GM19395 (cell line): ENCODE results near the gene PDCD1.
"Not testable (repeated sequence)": the region's sequence is repeated elsewhere in the genome, so short reads cannot be mapped to it uniquely, and the experiment has no call there.

Experiments
- ATAC-seq: cut with Tn5 transposase; IDR thresholded peaks from one replicate; pipeline ENCODE4 v1.9.1; 2021; ENCODE audit warnings: mild to moderate bottlenecking, moderate library complexity; ENCODE audit not compliant: unreplicated experiment

PDCD1 gene

GRCh38 chr2:241879326-241879725 lies 20.6 kb upstream of the PDCD1 start:
- no peak for ATAC-seq

GRCh38 chr2:241877989-241878970 lies 19.6 kb upstream of the PDCD1 start:
- no peak for ATAC-seq

GRCh38 chr2:241877197-241877685 lies 18.5 kb upstream of the PDCD1 start:
- ATAC-seq: no peak

- no peak for ATAC-seq
Measured at GRCh38 chr2:241876528-241877196, 18.0 kb upstream of the PDCD1 start.

GRCh38 chr2:241875754-241876527 lies 17.2 kb upstream of the PDCD1 start:
- ATAC-seq: not testable (repeated sequence)

- ATAC-seq: no peak
Measured at GRCh38 chr2:241874277-241874925, 15.7 kb upstream of the PDCD1 start.

- no peak for ATAC-seq
Measured at GRCh38 chr2:241873803-241874110, 15.1 kb upstream of the PDCD1 start.

- no peak for ATAC-seq
Measured at GRCh38 chr2:241873081-241873802, 14.5 kb upstream of the PDCD1 start.

- ATAC-seq: no peak
Measured at GRCh38 chr2:241872313-241872642, 13.6 kb upstream of the PDCD1 start.

- ATAC-seq: no peak
Measured at GRCh38 chr2:241871538-241872312, 13.0 kb upstream of the PDCD1 start.

- ATAC-seq: no peak
Measured at GRCh38 chr2:241870611-241871537, 12.2 kb upstream of the PDCD1 start.

- ATAC-seq: no peak
Measured at GRCh38 chr2:241870081-241870541, 11.4 kb upstream of the PDCD1 start.

- no peak for ATAC-seq
Measured at GRCh38 chr2:241869087-241869961, 10.6 kb upstream of the PDCD1 start, which contains the start of gene RTP5. RTP5 (plus strand) TSS chr2:241869729; CDS start chr2:241869757, 28 bp downstream.

- ATAC-seq: no peak
Measured at GRCh38 chr2:241868661-241869081, 10.0 kb upstream of the PDCD1 start.

GRCh38 chr2:241867776-241868420 lies 9.2 kb upstream of the PDCD1 start:
- ATAC-seq: no peak

- ATAC-seq: no peak
Measured at GRCh38 chr2:241866790-241867645, 8.3 kb upstream of the PDCD1 start.
